Thoracic aorta (tissue), 2 donors: ENCODE results near the gene NMNAT2. TPM values are rescaled to one million over a fixed set of nuclear protein-coding genes. Genes with fewer than 3 reads are reported as not detected.

Source experiments
- ATAC-seq: fragments of 150-250 bp; one replicate; pipeline ENCODE4 v1.8.0; 2017; ENCODE audit warnings: low read depth; ENCODE audit not compliant: insufficient number of reproducible peaks, low FRiP score
- DNase-seq: peaks from one replicate; pipeline ENCODE4 v3.0.0-alpha.2; 2020; ENCODE audit warnings: low spot score
- H3K27ac ChIP-seq, 2 donors: fragments of 200-600 bp; sonication (generic); 1 replicate in 1 of 2; 2 replicates in 1 of 2; pipeline ENCODE4 v1.5.1; 2016; ENCODE audit warnings: mild to moderate bottlenecking in 2 of 2, moderate library complexity in 2 of 2
- H3K27me3 ChIP-seq: fragments of 200-600 bp; sonication (generic); replicated peaks from 2 replicates; pipeline ENCODE4 v1.6.0; 2016; ENCODE audit warnings: mild to moderate bottlenecking; ENCODE audit not compliant: insufficient read depth
- H3K36me3 ChIP-seq: fragments of 200-600 bp; sonication (generic); one replicate; pipeline ENCODE4 v1.5.1; 2016
- H3K4me1 ChIP-seq, 2 donors: fragments of 200-600 bp; sonication (generic); 1 replicate in 1 of 2; 2 replicates in 1 of 2; pipeline versions ENCODE4 v1.5.1 to v1.6.0; 2016; ENCODE audit warnings: low read depth in 2 of 2, mild to moderate bottlenecking in 1 of 2; ENCODE audit not compliant: control insufficient read depth in 1 of 2
- H3K4me3 ChIP-seq: fragments of 200-600 bp; sonication (generic); 2 replicates; pipeline ENCODE4 v1.5.1; 2016; ENCODE audit warnings: mild to moderate bottlenecking
- H3K9me3 ChIP-seq: fragments of 200-600 bp; sonication (generic); 2 replicates; pipeline ENCODE4 v1.5.1; 2016
- CTCF ChIP-seq: fragments of 200-600 bp; sonication (generic); IDR thresholded peaks from one replicate; pipeline ENCODE4 v1.5.1; 2019; ENCODE audit warnings: antibody characterized with exemption
- total RNA-seq, 2 donors: library from RNA; depleted of rRNA; stranded (reverse); fragments of >200 nt; gene quantifications; one replicate each; pipeline versions ENCODE4 v1.1.0 to v1.2.3, GENCODE V29; 2016

NMNAT2 gene
- total RNA-seq, 2 donors from 2014 or later = 0.68 to 1.1 TPM

- Histone ChIP-seq H3K4me1 (peaks cover 28 to 83% of the 10 kb centered on the region in 2 donors), H3K36me3 (no peaks in the 10 kb centered on the region), H3K27me3 (no peaks in the 10 kb centered on the region), H3K27ac (peak overlapping the region; percentile 87 to 97), H3K9me3 (no peaks in the 10 kb centered on the region), H3K4me3 (no peak overlapping the region)
- ATAC-seq (no peak), DNase-seq (no peak)
- no peak for TF ChIP-seq CTCF
These were observed 109.5 kb downstream of the NMNAT2 start for GRCh38 chr1:183308719-183309118.

GRCh38 chr1:183306317-183307042 is 111.7 kb downstream of the NMNAT2 start:
- peaks cover 33 to 98% of the 10 kb centered on the region in 2 donors for H3K4me1 ChIP-seq
- ATAC-seq (no peak), DNase-seq (no peak)
- no peaks in the 10 kb centered on the region for H3K9me3 ChIP-seq
- TF ChIP-seq CTCF = peak; percentile 16
- peak overlapping the region; percentile 72 to 97 for H3K27ac ChIP-seq
- H3K27me3 ChIP-seq = no peaks in the 10 kb centered on the region
- H3K36me3 ChIP-seq = no peaks in the 10 kb centered on the region
- no peak overlapping the region for H3K4me3 ChIP-seq

- H3K36me3 ChIP-seq = no peaks in the 10 kb centered on the region
- ATAC-seq (no peak), DNase-seq (no peak)
- H3K27ac ChIP-seq = peak overlapping the region; percentile 53 to 97
- no peaks in the 10 kb centered on the region for H3K27me3 ChIP-seq
- TF ChIP-seq CTCF = no peak
- no peak overlapping the region for H3K4me3 ChIP-seq
- peaks cover 26 to 92% of the 10 kb centered on the region in 2 donors for H3K4me1 ChIP-seq
- H3K9me3 ChIP-seq = no peaks in the 10 kb centered on the region
These were observed 113.6 kb downstream of the NMNAT2 start for GRCh38 chr1:183304440-183305107.

- no peak overlapping the region for H3K4me3 ChIP-seq
- no peaks in the 10 kb centered on the region for H3K36me3 ChIP-seq
- DNase-seq = no peak
- H3K9me3 ChIP-seq = no peaks in the 10 kb centered on the region
- ATAC-seq = no peak
- H3K27me3 ChIP-seq = no peaks in the 10 kb centered on the region
- peak overlapping the region; percentile 71 to 97 for H3K27ac ChIP-seq
- TF ChIP-seq CTCF = no peak
- peaks cover 25 to 85% of the 10 kb centered on the region in 2 donors for H3K4me1 ChIP-seq
These were observed 114.3 kb downstream of the NMNAT2 start for GRCh38 chr1:183303901-183304300.

- no peaks in the 10 kb centered on the region for H3K27me3 ChIP-seq
- H3K36me3 ChIP-seq = no peaks in the 10 kb centered on the region
- peak overlapping the region; percentile 71 to 97 for H3K27ac ChIP-seq
- peaks cover 25 to 79% of the 10 kb centered on the region in 2 donors for H3K4me1 ChIP-seq
- TF ChIP-seq CTCF = no peak
- no peak for ATAC-seq
- H3K4me3 ChIP-seq = no peak overlapping the region
- no peak for DNase-seq
- no peaks in the 10 kb centered on the region for H3K9me3 ChIP-seq
These were observed 114.9 kb downstream of the NMNAT2 start for GRCh38 chr1:183303323-183303645.
